Measurements from ENCODE around the gene EXOC6B.
"Not testable (repeated sequence)": the region's sequence is repeated elsewhere in the genome, so short reads cannot be mapped to it uniquely, and the experiment has no call there.

Gene EXOC6B

GRCh38 chr2:72603481-72603880, 222.4 kb downstream of the EXOC6B start:
- peaks cover 9% of the 10 kb centered on the region for H3K4me1 ChIP-seq
- H2AFZ ChIP-seq = no peak overlapping the region
- H3K27me3 ChIP-seq (ENCODE audit: control insufficient read depth, insufficient read depth, low read length) = no peaks in the 10 kb centered on the region
- H3K9ac ChIP-seq = no peak overlapping the region
- no peaks in the 10 kb centered on the region for H3K79me2 ChIP-seq
- H3K36me3 ChIP-seq (ENCODE audit: control insufficient read depth, insufficient read depth, low read length) = no peaks in the 10 kb centered on the region
- TF ChIP-seq CTCF (IDR thresholded peaks at IDR 0.05) = no peak
- no peak overlapping the region for H3K27ac ChIP-seq
- no peak overlapping the region for H3K4me3 ChIP-seq (ENCODE audit: low read depth, low read length)
- H3K9me3 ChIP-seq (ENCODE audit: control insufficient read depth, low read length) = no peaks in the 10 kb centered on the region
- no peak overlapping the region for H3K4me2 ChIP-seq (ENCODE audit: low read length)

DNA sequence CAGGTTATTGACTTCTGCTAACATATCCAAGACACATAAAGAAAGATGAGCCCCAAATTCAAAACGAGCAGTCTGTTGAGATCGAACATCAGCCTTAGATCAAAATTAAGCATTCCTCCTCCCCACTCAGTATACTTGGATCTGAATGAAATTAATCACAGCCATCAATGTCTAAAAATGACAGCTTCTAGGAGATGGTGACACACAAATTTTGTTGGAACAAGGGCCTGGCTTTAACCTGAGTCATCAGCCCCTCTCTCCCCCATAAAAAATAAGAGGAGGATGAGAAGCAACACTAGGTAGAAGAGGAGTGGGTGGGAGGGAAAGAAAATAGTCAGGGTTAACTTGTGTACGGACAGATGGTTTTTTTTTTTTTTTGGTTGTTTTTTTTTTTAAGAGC, 223.1 kb downstream of the EXOC6B start:
- Histone ChIP-seq H3K4me2 (ENCODE audit: low read length) (no peak overlapping the region), H3K9me3 (ENCODE audit: control insufficient read depth, low read length) (no peaks in the 10 kb centered on the region), H3K9ac (no peak overlapping the region), H3K4me1 (peaks cover 9% of the 10 kb centered on the region), H2AFZ (no peak overlapping the region), H3K4me3 (ENCODE audit: low read depth, low read length) (no peak overlapping the region), H3K27me3 (ENCODE audit: control insufficient read depth, insufficient read depth, low read length) (no peaks in the 10 kb centered on the region), H3K27ac (no peak overlapping the region), H3K79me2 (no peaks in the 10 kb centered on the region), H3K36me3 (ENCODE audit: control insufficient read depth, insufficient read depth, low read length) (no peaks in the 10 kb centered on the region)
- no peak for TF ChIP-seq CTCF (IDR thresholded peaks at IDR 0.05)

DNA sequence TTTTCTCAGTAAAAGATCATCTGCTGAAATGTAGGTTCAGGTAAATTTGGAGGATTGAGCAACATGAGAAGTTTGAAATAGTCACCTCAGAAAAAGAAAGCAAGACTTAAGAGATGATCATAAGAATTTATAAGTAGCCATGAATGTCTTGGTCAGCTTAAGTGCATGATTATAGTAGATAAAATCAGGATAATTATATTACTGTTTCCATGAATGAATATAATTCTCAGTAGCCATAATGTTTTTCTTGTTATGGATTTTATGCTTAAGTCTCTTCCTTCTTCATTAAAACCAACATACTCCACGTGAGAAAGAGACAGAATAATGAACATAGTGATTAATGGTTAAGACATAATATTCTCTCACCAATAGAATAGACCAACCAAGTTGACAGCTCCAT, 223.7 kb downstream of the EXOC6B start:
- H3K79me2 ChIP-seq = no peaks in the 10 kb centered on the region
- no peak overlapping the region for H2AFZ ChIP-seq
- H3K4me3 ChIP-seq (ENCODE audit: low read depth, low read length) = no peak overlapping the region
- TF ChIP-seq CTCF (IDR thresholded peaks at IDR 0.05) = no peak
- H3K9me3 ChIP-seq (ENCODE audit: control insufficient read depth, low read length) = no peaks in the 10 kb centered on the region
- no peaks in the 10 kb centered on the region for H3K36me3 ChIP-seq (ENCODE audit: control insufficient read depth, insufficient read depth, low read length)
- no peak overlapping the region for H3K27ac ChIP-seq
- no peak overlapping the region for H3K9ac ChIP-seq
- no peaks in the 10 kb centered on the region for H3K27me3 ChIP-seq (ENCODE audit: control insufficient read depth, insufficient read depth, low read length)
- H3K4me1 ChIP-seq = peaks cover 9% of the 10 kb centered on the region
- no peak overlapping the region for H3K4me2 ChIP-seq (ENCODE audit: low read length)

- not testable (repeated sequence) for H2AFZ ChIP-seq; H3K36me3 ChIP-seq (ENCODE audit: control insufficient read depth, insufficient read depth, low read length); H3K4me1 ChIP-seq; H3K9me3 ChIP-seq (ENCODE audit: control insufficient read depth, low read length); H3K9ac ChIP-seq; H3K79me2 ChIP-seq; H3K27me3 ChIP-seq (ENCODE audit: control insufficient read depth, insufficient read depth, low read length); H3K4me3 ChIP-seq (ENCODE audit: low read depth, low read length); H3K27ac ChIP-seq; H3K4me2 ChIP-seq (ENCODE audit: low read length)
Observed at GRCh38 chr2:72583836-72584235, 242.0 kb downstream of the EXOC6B start.

DNA sequence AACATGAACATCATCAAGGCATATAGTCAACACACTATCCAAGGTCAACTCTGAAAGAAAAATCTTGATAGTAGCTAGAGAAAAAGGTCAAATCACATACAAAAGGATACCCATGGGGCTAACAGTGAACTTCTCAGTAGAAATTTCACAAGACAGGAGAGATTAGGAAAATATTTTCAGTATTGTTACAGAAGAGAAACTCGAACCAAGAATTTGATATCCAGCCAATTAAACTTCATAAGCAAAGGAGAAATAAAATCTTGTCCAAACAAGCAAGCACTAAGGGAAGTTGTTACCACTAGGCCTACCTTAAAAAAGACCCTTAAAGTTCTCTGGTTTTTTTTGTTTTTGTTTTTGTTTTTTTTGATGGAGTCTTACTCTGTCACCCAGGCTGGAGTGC, 242.5 kb downstream of the EXOC6B start:
- Histone ChIP-seq H3K9ac (no peak overlapping the region), H3K4me1 (no peaks in the 10 kb centered on the region), H3K27ac (no peak overlapping the region), H3K79me2 (peaks cover 3% of the 10 kb centered on the region), H3K36me3 (ENCODE audit: control insufficient read depth, insufficient read depth, low read length) (no peaks in the 10 kb centered on the region), H3K9me3 (ENCODE audit: control insufficient read depth, low read length) (no peaks in the 10 kb centered on the region), H3K4me3 (ENCODE audit: low read depth, low read length) (no peak overlapping the region), H3K4me2 (ENCODE audit: low read length) (no peak overlapping the region), H3K27me3 (ENCODE audit: control insufficient read depth, insufficient read depth, low read length) (no peaks in the 10 kb centered on the region), H2AFZ (no peak overlapping the region)
- TF ChIP-seq CTCF (IDR thresholded peaks at IDR 0.05) = no peak

Measured in parathyroid adenoma (tissue), 2 donors.